Endothelial cell of umbilical vein (primary cell): Measurements from ENCODE around the gene INO80C. TPM values are rescaled to one million over a fixed set of nuclear protein-coding genes. Genes with fewer than 3 reads are reported as not detected.

Experiments
- BruUV-seq: library from RNA; stranded (reverse); fragments of 400-500 nt; replicated peaks from 2 replicates; lab custom pipeline; 2021; lab: Mats Ljungman, UMichigan
- CTCF ChIA-PET: fragments of 300-600, 350-600 bp; sonication (Branson Sonifier 250); formaldehyde crosslinking; loops from one replicate; lab custom pipeline; 2021; ENCODE audit warnings: antibody characterized with exemption, inconsistent platforms; lab: Charles Lee
- POLR2A ChIA-PET: fragments of 300-600, 350-600 bp; sonication (Branson Sonifier 250); formaldehyde crosslinking; loops from one replicate; lab custom pipeline; 2021; ENCODE audit warnings: antibody characterized with exemption, inconsistent platforms; lab: Charles Lee
- DNase-seq: peaks from one replicate; pipeline ENCODE4 v3.0.0-alpha.2; 2011; ENCODE audit warnings: low read depth, low spot score
- FAIRE-seq: peaks from 2 replicates; lab custom pipeline; 2011; peaks lifted over from hg19 to GRCh38; lab: Jason Lieb, UNC
- H2AFZ ChIP-seq: 2 replicates; pipeline ENCODE4 v1.6.0; 2012; ENCODE audit warnings: low read depth, low read length, control low read depth, inconsistent platforms
- H3K27ac ChIP-seq: 2 replicates; pipeline ENCODE4 v1.5.1; 2011; ENCODE audit warnings: low read depth, mild to moderate bottlenecking, control low read depth, low read length, moderate library complexity; ENCODE audit not compliant: insufficient read depth
- H3K27me3 ChIP-seq, 2 experiments: 2 replicates each; pipeline versions ENCODE4 v1.6.0 to v1.6.1; 2011; ENCODE audit warnings: low read length in 2 of 2, mixed read lengths in 1 of 2; ENCODE audit not compliant: control insufficient read depth in 2 of 2, insufficient read depth in 2 of 2
- H3K36me3 ChIP-seq, 2 experiments: 2 replicates in 1 of 2; 3 replicates in 1 of 2; pipeline ENCODE4 v1.5.1; 2011; ENCODE audit warnings: low read length in 2 of 2, mild to moderate bottlenecking in 1 of 2, moderate library complexity in 1 of 2; ENCODE audit not compliant: control insufficient read depth in 2 of 2, insufficient read depth in 2 of 2; ENCODE audit errors: extremely low read depth in 1 of 2
- H3K4me1 ChIP-seq: 3 replicates; pipeline ENCODE4 v1.5.1; 2011; ENCODE audit warnings: mild to moderate bottlenecking, low read length; ENCODE audit not compliant: control insufficient read depth, insufficient read depth; ENCODE audit errors: extremely low read depth
- H3K4me2 ChIP-seq: 2 replicates; pipeline ENCODE4 v1.6.1; 2011; ENCODE audit warnings: low read length, control low read depth, mixed read lengths; ENCODE audit not compliant: insufficient read depth
- H3K4me3 ChIP-seq, 3 experiments: fragments of 200-600 bp in 1 of 3; sonication (generic), shearing (Covaris generic) in 1 of 3; replicated peaks in 1 of 3; 2 replicates each; pipeline ENCODE4 v1.5.1; 2011 to 2016; ENCODE audit warnings: control low read depth in 3 of 3, low read length in 3 of 3, mild to moderate bottlenecking in 2 of 3, inconsistent platforms in 1 of 3, low read depth in 1 of 3, moderate library complexity in 1 of 3; ENCODE audit not compliant: insufficient read depth in 1 of 3
- H3K79me2 ChIP-seq: 2 replicates; pipeline ENCODE4 v1.6.0; 2012; ENCODE audit warnings: low read length, inconsistent platforms; ENCODE audit not compliant: control insufficient read depth, insufficient read depth
- H3K9ac ChIP-seq: replicated peaks from 2 replicates; pipeline ENCODE3; 2011; ENCODE audit warnings: low read length, control low read depth; ENCODE audit not compliant: insufficient read depth; ENCODE audit errors: extremely low read depth
- H3K9me1 ChIP-seq: replicated peaks from 3 replicates; pipeline ENCODE4 v1.6.0; 2011; ENCODE audit warnings: mild to moderate bottlenecking, low read length; ENCODE audit not compliant: control insufficient read depth, insufficient read depth; ENCODE audit errors: extremely low read depth
- H3K9me3 ChIP-seq: replicated peaks from 2 replicates; pipeline ENCODE4 v1.5.1; 2012; ENCODE audit warnings: low read length, inconsistent platforms; ENCODE audit not compliant: control insufficient read depth, insufficient read depth
- H4K20me1 ChIP-seq: replicated peaks from 2 replicates; pipeline ENCODE3; 2011; ENCODE audit warnings: mild to moderate bottlenecking, low read length; ENCODE audit not compliant: control insufficient read depth, insufficient read depth; ENCODE audit errors: extremely low read depth
- EZH2 ChIP-seq: IDR thresholded peaks from 2 replicates; pipeline ENCODE4 v1.6.1; 2012; ENCODE audit warnings: borderline replicate concordance, low read depth, mild to moderate bottlenecking, moderate library complexity, low read length, inconsistent platforms; ENCODE audit not compliant: severe bottlenecking
- FOS ChIP-seq: IDR thresholded peaks from 2 replicates; pipeline ENCODE4 v1.6.1; 2011; ENCODE audit warnings: mild to moderate bottlenecking, low read length, moderate library complexity, borderline replicate concordance; ENCODE audit not compliant: insufficient read depth
- GATA2 ChIP-seq: IDR thresholded peaks from 2 replicates; pipeline ENCODE4 v1.7.0; 2011; ENCODE audit warnings: low read depth, mild to moderate bottlenecking, moderate library complexity, mixed read lengths, low read length; ENCODE audit not compliant: insufficient read length, insufficient read depth
- MYC ChIP-seq: IDR thresholded peaks from one replicate; pipeline ENCODE4 v1.6.1; 2011; ENCODE audit warnings: mild to moderate bottlenecking, low read depth, low read length
- dilution Hi-C: fragments of 300-500 bp; cut with MboI; formaldehyde crosslinking; loops from one replicate; pipeline ENCODE4 v1.15.0; 2019; ENCODE audit warnings: low sequenced_read_pairs; ENCODE audit not compliant: extremely low pct_ligation_motif_present
- intact Hi-C: fragments of 100-400 bp; cut with micrococcal nuclease; formaldehyde crosslinking; loops from one replicate; pipeline ENCODE4 v1.10.0; 2022
- polyA plus RNA-seq, 4 experiments: library from polyadenylated mRNA; depleted of rRNA in 3 of 4; stranded (reverse) in 3 of 4; unstranded in 1 of 4; fragments of >200 nt; gene quantifications; 2 replicates each; pipeline versions ENCODE4 v1.2.1 to v1.2.3, GENCODE V29; 2011 to 2012; ENCODE audit warnings: missing spikeins in 1 of 4
- total RNA-seq: library from RNA; stranded (reverse); gene quantifications from 2 replicates; pipeline ENCODE4 v1.2.3, GENCODE V29; 2021

Gene INO80C
- total and polyA plus RNA-seq, 2 donors (not counting 3 experiments of a cell fraction or from before 2014, with no cell fraction given) = 43.4 to 56.0 TPM

DNA sequence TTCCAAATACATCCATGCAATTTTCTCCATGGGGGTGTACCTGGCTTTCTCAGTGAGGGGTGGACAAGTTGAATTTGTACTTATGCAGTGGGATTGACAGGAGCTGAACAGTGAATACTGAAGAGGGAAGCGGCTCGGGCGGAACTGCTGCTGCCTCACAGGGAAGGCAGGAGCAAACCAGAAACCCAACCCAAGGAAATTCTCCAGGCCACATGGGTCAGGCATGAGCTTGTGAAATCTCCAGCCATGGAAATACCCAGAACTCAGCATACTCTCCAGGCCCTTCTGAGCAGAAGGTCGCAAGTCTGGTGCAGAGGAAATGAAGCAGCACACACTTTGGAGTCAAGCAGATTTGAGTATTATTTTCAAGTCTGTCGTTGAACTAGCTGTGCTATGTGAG lies 26.5 kb upstream of the INO80C start:
- BruUV-seq = no TSS peak
- Histone ChIP-seq H3K79me2 (no peaks in the 10 kb centered on the region), H2AFZ (peak overlapping the region; percentile 62), H3K4me1 (no peaks in the 10 kb centered on the region), H3K9me1 (no peaks in the 10 kb centered on the region), H4K20me1 (no peaks in the 10 kb centered on the region), H3K27ac (no peak overlapping the region), H3K9me3 (no peaks in the 10 kb centered on the region), H3K4me2 (no peak overlapping the region), H3K4me3 (no peak overlapping the region), H3K36me3 (no peaks in the 10 kb centered on the region), H3K27me3 (no peaks in the 10 kb centered on the region), H3K9ac (no peak overlapping the region)
- CTCF ChIA-PET = no interaction called here
- TF ChIP-seq MYC (no peak), FOS (no peak)
- no peak for FAIRE-seq
- POLR2A ChIA-PET = no interaction called here
- DNase-seq = no peak
- dilution Hi-C loops = no loop called here
- intact Hi-C loops = no loop called here

DNA sequence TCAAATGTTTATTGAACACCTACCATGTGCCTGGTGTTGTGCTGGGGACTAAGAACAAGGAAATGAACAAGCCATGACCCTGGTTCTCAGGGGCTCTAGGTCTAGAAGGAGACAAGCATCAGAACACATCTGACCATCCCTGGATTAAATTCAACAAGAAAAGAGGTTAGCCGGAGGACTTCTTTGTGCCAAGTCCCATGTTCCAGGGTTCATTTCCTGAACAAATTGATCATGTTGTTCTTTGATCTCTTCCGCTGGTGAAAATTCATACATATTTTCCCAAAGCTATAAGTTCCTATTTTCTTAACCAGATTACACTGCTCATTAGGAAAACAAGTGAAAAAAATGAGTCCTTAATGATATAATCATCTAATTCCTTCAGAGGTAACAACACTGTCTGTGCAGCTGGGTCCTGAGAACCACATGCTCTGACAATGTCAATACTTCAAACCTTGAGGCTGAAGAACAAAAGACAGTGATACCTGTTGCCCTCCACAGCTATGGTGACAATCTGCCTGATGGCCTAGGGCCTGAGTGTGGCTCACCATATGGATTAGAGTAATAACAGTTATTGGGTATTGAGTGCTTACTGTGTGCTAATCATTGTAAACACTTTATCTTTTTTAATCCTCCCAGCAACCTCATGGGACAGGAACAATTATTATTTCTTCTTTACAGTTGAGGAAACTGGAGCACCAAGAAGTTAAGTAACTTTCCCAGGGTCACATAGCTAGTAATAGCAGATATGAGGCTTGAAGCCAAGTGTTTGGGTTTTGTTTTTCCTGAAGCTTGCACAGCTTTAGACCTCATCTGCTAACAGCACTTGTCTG lies 24.6 kb upstream of the INO80C start:
- dilution Hi-C loops (no loop called here), intact Hi-C loops (no loop called here)
- no peaks in the 10 kb centered on the region for H3K27me3 ChIP-seq
- H2AFZ ChIP-seq = no peak overlapping the region
- H4K20me1 ChIP-seq = no peaks in the 10 kb centered on the region
- CTCF ChIA-PET = interaction anchor here (0.8 to 1.5 kb wide), 5 partner anchors 10 to 114 kb away, joined by 3 to 6 read pairs (median 4); no protein-coding TSS in a partner anchor
- no peaks in the 10 kb centered on the region for H3K9me1 ChIP-seq
- POLR2A ChIA-PET = no interaction called here
- H3K36me3 ChIP-seq = no peaks in the 10 kb centered on the region
- BruUV-seq = no TSS peak
- no peaks in the 10 kb centered on the region for H3K4me1 ChIP-seq
- no peak for TF ChIP-seq GATA2
- TF ChIP-seq EZH2 = no peak
- H3K79me2 ChIP-seq = no peaks in the 10 kb centered on the region
- H3K9me3 ChIP-seq = no peaks in the 10 kb centered on the region
- H3K4me3 ChIP-seq = no peak overlapping the region
- H3K4me2 ChIP-seq = no peak overlapping the region
- H3K9ac ChIP-seq = no peak overlapping the region
- DNase-seq = peak; percentile 28
- peak; percentile 47 for FAIRE-seq
- H3K27ac ChIP-seq = no peak overlapping the region
